Measurements from ENCODE around the gene HMG20A. TPM values are rescaled to one million over a fixed set of nuclear protein-coding genes. Genes with fewer than 3 reads are reported as not detected.

The HMG20A gene
- 10 to 100 TPM; 15.9 to 51.4 TPM for total RNA-seq

DNA sequence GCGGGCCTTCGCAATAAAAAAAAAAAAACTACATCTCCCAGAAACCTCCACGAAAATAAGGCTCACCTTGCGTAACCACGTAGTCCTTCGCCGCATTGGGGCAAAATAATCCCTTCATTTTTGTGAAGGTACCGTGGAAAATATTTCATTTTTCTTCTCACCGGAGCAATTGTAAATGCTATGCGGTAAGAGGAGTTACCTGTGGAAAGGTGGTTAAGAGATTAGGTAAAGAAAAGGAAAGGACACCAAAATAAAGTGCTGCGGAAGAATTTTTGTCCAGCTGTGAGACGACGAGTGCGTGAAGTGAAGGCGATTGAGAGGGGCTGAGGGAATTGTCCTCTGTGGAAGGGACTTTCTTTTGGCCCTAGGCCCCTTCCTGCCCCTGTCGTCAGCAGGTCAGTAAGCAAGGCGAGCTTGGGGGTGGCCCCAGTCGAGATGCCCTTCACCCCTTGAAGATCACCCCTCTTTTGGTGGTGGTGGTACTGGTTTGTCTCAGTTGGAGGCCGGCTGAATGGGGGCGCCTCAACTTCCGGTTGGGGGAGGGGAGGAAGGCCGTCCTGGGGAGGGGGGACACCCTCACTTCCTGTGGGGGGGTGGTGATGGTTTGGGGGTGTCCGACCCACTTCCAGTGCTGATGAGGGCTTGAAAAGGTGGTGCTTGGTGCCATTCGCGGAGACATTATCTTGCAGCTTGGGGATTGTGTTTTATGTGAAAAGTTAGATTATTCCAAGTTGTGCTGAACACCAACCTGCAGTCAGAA is at the start of gene HMG20A:
Gene HMG20A, plus strand, starts transcription at position 279 of the 760 bp plus-strand sequence. CDS start 37,520 bp downstream, outside the sequence.
- WGBS, result 0% methylated on average over 25 of the region's 25 CpGs
- no peaks in the 10 kb centered on the region for H3K4me1 ChIP-seq (replicated peaks)

DNA sequence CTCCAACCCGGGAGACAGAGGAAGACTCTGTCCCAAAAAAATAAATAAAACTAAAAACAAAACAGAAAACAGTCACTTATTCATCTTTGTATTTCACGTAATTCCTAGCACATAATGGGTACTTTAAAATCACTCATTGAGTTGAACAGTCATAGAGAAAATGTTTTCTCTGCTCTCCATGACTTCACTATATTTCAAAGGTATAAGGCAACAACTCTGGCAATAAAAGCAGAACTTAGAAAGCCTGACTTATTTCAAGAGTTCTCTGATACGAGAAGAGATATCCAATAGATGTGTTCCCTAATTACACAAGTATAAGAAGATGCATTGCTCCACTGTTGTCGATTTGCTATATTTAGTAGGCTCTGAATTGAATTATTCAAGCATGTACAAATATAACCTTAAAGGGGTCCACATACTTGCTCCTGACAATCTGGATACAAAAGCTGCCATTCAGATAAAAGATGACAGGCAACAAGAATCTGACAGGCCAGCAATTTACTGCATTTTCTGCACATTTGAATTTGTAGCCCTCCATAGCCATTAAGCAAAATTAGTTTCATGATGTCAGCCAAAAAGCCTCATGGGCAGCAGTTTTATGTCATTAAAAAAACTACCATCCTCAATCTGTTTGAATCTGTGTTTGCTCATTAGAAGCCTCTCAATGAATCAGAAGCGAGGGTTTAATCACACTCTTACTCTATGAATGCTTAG is 48.7 kb upstream of the HMG20A start:
- Histone ChIP-seq H3K4me3 (no peak overlapping the region), H3K9me3 (no peaks in the 10 kb centered on the region), H3K4me1 (replicated peaks) (no peaks in the 10 kb centered on the region), H3K27ac (no peak overlapping the region), H3K27me3 (replicated peaks; ENCODE audit: insufficient read depth) (no peaks in the 10 kb centered on the region), H3K36me3 (no peaks in the 10 kb centered on the region)
- TF ChIP-seq, protein P1, sequence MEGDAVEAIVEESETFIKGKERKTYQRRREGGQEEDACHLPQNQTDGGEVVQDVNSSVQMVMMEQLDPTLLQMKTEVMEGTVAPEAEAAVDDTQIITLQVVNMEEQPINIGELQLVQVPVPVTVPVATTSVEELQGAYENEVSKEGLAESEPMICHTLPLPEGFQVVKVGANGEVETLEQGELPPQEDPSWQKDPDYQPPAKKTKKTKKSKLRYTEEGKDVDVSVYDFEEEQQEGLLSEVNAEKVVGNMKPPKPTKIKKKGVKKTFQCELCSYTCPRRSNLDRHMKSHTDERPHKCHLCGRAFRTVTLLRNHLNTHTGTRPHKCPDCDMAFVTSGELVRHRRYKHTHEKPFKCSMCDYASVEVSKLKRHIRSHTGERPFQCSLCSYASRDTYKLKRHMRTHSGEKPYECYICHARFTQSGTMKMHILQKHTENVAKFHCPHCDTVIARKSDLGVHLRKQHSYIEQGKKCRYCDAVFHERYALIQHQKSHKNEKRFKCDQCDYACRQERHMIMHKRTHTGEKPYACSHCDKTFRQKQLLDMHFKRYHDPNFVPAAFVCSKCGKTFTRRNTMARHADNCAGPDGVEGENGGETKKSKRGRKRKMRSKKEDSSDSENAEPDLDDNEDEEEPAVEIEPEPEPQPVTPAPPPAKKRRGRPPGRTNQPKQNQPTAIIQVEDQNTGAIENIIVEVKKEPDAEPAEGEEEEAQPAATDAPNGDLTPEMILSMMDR (IDR thresholded peaks at IDR 0.05), result no peak
- TF ChIP-seq POLR2A (IDR thresholded peaks at IDR 0.05), result no peak
- no peak for TF ChIP-seq POLR2AphosphoS5 (IDR thresholded peaks at IDR 0.05)
- intact Hi-C loops (cut with DNase I), result no loop called here
- no peak for DNase-seq (ENCODE audit: low spot score)
- 95% methylated on average over 5 of the region's 5 CpGs for WGBS

More for the DNA sequence above, at the start of gene HMG20A:
- intact Hi-C loops (cut with DNase I), result no loop called here
- TF ChIP-seq POLR2AphosphoS5 (IDR thresholded peaks at IDR 0.05), result peak; percentile 83
- TF ChIP-seq POLR2A (IDR thresholded peaks at IDR 0.05), result no peak
- TF ChIP-seq, protein P1 (IDR thresholded peaks at IDR 0.05), result no peak
- Histone ChIP-seq H3K4me3 (peak within 1 kb of the TSS; percentile 65 to 81), H3K27ac (peak within 1 kb of the TSS; percentile 89 to 91), H3K27me3 (replicated peaks; ENCODE audit: insufficient read depth) (no peaks in the 10 kb centered on the region), H3K9me3 (no peaks in the 10 kb centered on the region), H3K36me3 (no peaks in the 10 kb centered on the region)
- DNase-seq (ENCODE audit: low spot score), result peak; percentile 31

DNA sequence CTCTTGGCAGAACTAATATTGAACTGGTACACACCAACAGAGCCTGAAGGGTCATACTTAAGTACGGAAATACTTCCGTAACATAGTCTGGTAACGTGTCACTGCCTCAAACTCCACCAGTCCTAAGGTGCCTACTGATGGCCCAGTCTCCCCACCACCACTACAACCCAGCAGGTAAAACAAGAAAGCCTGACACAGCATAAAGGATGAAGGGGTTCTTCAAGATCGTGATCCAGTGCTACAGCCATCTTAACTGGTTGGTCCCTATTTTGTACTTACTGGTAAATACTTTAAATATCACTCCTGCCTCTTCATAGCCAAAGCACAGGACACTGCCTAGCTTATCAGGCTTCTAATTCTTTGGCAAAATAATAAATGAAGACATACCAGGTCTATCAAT is 47.2 kb upstream of the HMG20A start:
- H3K36me3 ChIP-seq, result no peaks in the 10 kb centered on the region
- no peak for DNase-seq (ENCODE audit: low spot score)
- intact Hi-C loops (cut with DNase I), result no loop called here
- H3K4me1 ChIP-seq (replicated peaks), result no peaks in the 10 kb centered on the region
- H3K4me3 ChIP-seq, result no peak overlapping the region
- TF ChIP-seq, protein P1 (IDR thresholded peaks at IDR 0.05), result no peak
- TF ChIP-seq POLR2AphosphoS5 (IDR thresholded peaks at IDR 0.05) (no peak), POLR2A (IDR thresholded peaks at IDR 0.05) (no peak)
- no peaks in the 10 kb centered on the region for H3K9me3 ChIP-seq
- 97% methylated on average over 4 of the region's 4 CpGs for WGBS
- H3K27me3 ChIP-seq (replicated peaks; ENCODE audit: insufficient read depth), result no peaks in the 10 kb centered on the region
- no peak overlapping the region for H3K27ac ChIP-seq

DNA sequence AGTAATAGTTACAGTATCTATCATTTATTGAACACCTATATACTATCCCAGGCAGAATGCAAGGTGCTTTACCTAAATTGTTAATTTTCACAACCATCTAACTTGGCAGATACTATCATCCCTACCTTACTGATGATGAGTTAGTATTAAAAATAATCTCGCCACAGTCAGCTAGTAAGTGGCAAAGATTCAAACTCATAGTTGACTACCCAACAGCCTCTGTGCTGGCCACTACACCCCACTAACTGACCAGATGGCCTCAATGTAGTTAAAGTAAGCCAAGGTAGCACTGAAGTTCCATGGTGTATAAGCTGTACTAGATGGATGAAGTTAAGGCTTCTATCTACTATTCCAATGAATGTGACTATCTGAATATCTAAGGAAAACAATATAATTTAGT is 45.6 kb upstream of the HMG20A start:
- Histone ChIP-seq H3K27me3 (replicated peaks; ENCODE audit: insufficient read depth) (no peaks in the 10 kb centered on the region), H3K4me3 (no peak overlapping the region), H3K9me3 (no peaks in the 10 kb centered on the region), H3K27ac (no peak overlapping the region), H3K36me3 (no peaks in the 10 kb centered on the region), H3K4me1 (replicated peaks) (no peaks in the 10 kb centered on the region)
- intact Hi-C loops (cut with DNase I), result no loop called here
- no peak for TF ChIP-seq POLR2A (IDR thresholded peaks at IDR 0.05)
- TF ChIP-seq, protein P1 (IDR thresholded peaks at IDR 0.05), result no peak
- TF ChIP-seq POLR2AphosphoS5 (IDR thresholded peaks at IDR 0.05), result no peak
- no peak for DNase-seq (ENCODE audit: low spot score)
- WGBS, result 90% methylated on average over 1 of the region's 1 CpG

Data from prostate gland (tissue), 2 donors.